ENCODE results near the gene RAPGEF1. TPM values are rescaled to one million over a fixed set of nuclear protein-coding genes. Genes with fewer than 3 reads are reported as not detected.

RAPGEF1 gene
- total RNA-seq, 1 experiment from 2014 or later = 61.5 TPM

DNA sequence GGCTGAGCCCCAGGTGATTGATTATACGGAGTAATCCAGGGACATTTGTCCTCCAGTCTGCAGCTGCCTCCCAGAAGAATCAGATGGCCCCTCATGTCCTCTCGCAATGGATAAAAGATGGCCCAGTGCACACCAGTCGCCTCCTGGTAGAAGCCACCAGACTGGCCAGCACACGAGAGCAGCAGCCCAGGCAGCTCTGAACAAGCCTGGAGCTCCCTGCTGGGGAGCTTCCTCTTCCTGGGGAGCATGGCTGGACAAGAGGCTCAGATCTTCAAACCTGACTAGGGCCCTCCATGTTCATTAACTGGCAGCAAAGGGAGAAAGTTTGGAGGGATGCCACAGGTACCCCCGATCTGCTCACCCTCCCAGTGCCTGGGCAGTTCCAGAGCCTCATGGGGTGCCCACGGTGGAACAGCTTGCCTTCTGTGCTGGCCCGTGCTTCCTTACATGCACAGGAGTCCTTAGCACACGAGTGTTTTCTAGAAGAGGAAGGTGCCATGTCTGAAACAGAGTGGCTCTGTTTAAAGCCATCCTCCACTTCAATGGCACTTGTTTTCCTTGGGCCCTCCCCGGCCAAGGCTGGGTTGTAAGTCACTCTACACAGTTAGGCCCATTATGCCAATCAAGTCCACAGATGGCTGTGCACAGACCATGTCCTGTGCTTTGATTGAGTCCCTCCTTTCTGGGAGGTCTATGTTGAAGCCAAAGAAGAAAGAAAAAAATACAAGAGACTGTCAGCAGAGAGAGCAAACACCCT is 118.9 kb downstream of the RAPGEF1 start:
- Histone ChIP-seq H3K36me3 (ENCODE audit: insufficient read depth, low read length, poor library complexity, severe bottlenecking) (peaks cover 8% of the 10 kb centered on the region), H3K27me3 (replicated peaks; ENCODE audit: insufficient read depth, low read depth, low read length, poor library complexity) (no peaks in the 10 kb centered on the region), H3K4me3 (ENCODE audit: low read depth, low read length, poor library complexity, severe bottlenecking) (no peak overlapping the region), H3K27ac (ENCODE audit: low read depth, low read length, poor library complexity, severe bottlenecking) (no peak overlapping the region), H3K9me3 (ENCODE audit: low read depth, low read length, poor library complexity, severe bottlenecking) (no peaks in the 10 kb centered on the region), H3K4me1 (ENCODE audit: insufficient read depth, low read length, poor library complexity, severe bottlenecking) (no peaks in the 10 kb centered on the region)
- no peak for DNase-seq (ENCODE audit: low spot score)
- ChIA-PET POLR2A (ENCODE audit: low non-redundant PET) (no interaction called here), CTCF (no interaction called here)
- intact Hi-C loops (cut with micrococcal nuclease; ENCODE audit: unreplicated experiment) = no loop called here
- no TSS peak for BruUV-seq (replicated peaks)
- TF ChIP-seq, protein P1, sequence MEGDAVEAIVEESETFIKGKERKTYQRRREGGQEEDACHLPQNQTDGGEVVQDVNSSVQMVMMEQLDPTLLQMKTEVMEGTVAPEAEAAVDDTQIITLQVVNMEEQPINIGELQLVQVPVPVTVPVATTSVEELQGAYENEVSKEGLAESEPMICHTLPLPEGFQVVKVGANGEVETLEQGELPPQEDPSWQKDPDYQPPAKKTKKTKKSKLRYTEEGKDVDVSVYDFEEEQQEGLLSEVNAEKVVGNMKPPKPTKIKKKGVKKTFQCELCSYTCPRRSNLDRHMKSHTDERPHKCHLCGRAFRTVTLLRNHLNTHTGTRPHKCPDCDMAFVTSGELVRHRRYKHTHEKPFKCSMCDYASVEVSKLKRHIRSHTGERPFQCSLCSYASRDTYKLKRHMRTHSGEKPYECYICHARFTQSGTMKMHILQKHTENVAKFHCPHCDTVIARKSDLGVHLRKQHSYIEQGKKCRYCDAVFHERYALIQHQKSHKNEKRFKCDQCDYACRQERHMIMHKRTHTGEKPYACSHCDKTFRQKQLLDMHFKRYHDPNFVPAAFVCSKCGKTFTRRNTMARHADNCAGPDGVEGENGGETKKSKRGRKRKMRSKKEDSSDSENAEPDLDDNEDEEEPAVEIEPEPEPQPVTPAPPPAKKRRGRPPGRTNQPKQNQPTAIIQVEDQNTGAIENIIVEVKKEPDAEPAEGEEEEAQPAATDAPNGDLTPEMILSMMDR (conservative IDR thresholded peaks at IDR 0.05; ENCODE audit: low read depth, low read length) = no peak
- TF ChIP-seq EZH2 (IDR thresholded peaks at IDR 0.05; ENCODE audit: borderline replicate concordance, low read depth, low read length, poor library complexity, severe bottlenecking) = no peak

DNA sequence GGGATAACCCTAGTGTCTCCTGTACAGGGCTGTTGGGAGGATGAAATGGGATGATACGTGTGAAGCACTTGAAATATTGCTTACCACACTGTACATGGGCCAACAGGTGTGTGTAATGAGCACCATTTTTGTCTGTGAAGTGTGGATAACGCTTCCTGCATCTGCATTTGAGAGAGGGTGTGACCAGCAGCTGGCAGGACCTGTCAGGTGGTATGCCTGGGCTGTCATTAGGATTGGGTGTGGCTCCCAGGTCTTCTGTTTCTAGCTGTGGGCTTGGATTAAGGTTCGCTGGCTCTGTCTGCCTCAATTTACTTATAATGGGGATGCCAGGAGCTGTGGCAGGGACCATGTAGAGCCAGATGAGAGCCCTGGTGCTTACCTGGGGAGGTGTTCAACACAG is 120.2 kb downstream of the RAPGEF1 start:
- Histone ChIP-seq H3K9me3 (ENCODE audit: low read depth, low read length, poor library complexity, severe bottlenecking) (no peaks in the 10 kb centered on the region), H3K4me3 (ENCODE audit: low read depth, low read length, poor library complexity, severe bottlenecking) (no peak overlapping the region), H3K36me3 (ENCODE audit: insufficient read depth, low read length, poor library complexity, severe bottlenecking) (peaks cover 11% of the 10 kb centered on the region), H3K27ac (ENCODE audit: low read depth, low read length, poor library complexity, severe bottlenecking) (no peak overlapping the region), H3K4me1 (ENCODE audit: insufficient read depth, low read length, poor library complexity, severe bottlenecking) (no peaks in the 10 kb centered on the region), H3K27me3 (replicated peaks; ENCODE audit: insufficient read depth, low read depth, low read length, poor library complexity) (no peaks in the 10 kb centered on the region)
- TF ChIP-seq EZH2 (IDR thresholded peaks at IDR 0.05; ENCODE audit: borderline replicate concordance, low read depth, low read length, poor library complexity, severe bottlenecking) = no peak
- TF ChIP-seq, protein P1 (conservative IDR thresholded peaks at IDR 0.05; ENCODE audit: low read depth, low read length) = no peak
- ChIA-PET CTCF (no interaction called here), POLR2A (ENCODE audit: low non-redundant PET) (no interaction called here)
- no peak for DNase-seq (ENCODE audit: low spot score)
- intact Hi-C loops (cut with micrococcal nuclease; ENCODE audit: unreplicated experiment) = no loop called here
- BruUV-seq (replicated peaks) = no TSS peak

DNA sequence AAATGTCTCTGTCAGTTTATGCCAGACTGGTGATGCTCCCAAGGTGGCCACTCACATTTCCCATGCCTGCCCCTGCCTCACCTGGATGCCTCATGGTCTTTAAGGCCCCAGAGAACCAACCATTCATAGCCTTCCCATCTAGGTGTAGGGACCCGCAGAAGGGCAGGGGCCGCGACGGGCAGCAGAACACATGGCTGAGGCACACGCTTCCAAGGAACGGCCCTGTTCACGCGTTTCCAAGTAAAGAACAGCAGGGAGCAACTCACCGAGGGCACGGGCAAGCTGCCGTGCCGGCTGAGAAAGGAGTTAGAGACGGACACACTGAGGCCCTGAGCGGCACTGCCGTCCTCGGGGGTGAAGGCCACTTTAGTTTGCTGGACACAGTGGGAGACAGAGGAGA is 121.1 kb downstream of the RAPGEF1 start:
- H3K9me3 ChIP-seq (ENCODE audit: low read depth, low read length, poor library complexity, severe bottlenecking) = no peaks in the 10 kb centered on the region
- POLR2A ChIA-PET (ENCODE audit: low non-redundant PET) = no interaction called here
- DNase-seq (ENCODE audit: low spot score) = no peak
- no peaks in the 10 kb centered on the region for H3K27me3 ChIP-seq (replicated peaks; ENCODE audit: insufficient read depth, low read depth, low read length, poor library complexity)
- H3K4me1 ChIP-seq (ENCODE audit: insufficient read depth, low read length, poor library complexity, severe bottlenecking) = no peaks in the 10 kb centered on the region
- intact Hi-C loops (cut with micrococcal nuclease; ENCODE audit: unreplicated experiment) = no loop called here
- no peak overlapping the region for H3K27ac ChIP-seq (ENCODE audit: low read depth, low read length, poor library complexity, severe bottlenecking)
- TF ChIP-seq EZH2 (IDR thresholded peaks at IDR 0.05; ENCODE audit: borderline replicate concordance, low read depth, low read length, poor library complexity, severe bottlenecking) = no peak
- TF ChIP-seq, protein P1 (conservative IDR thresholded peaks at IDR 0.05; ENCODE audit: low read depth, low read length) = no peak
- H3K36me3 ChIP-seq (ENCODE audit: insufficient read depth, low read length, poor library complexity, severe bottlenecking) = peaks cover 11% of the 10 kb centered on the region
- BruUV-seq (replicated peaks) = no TSS peak
- H3K4me3 ChIP-seq (ENCODE audit: low read depth, low read length, poor library complexity, severe bottlenecking) = no peak overlapping the region
- CTCF ChIA-PET = no interaction called here

Measured in A673 (cell line).